KMS-11 (cell line): ENCODE measurements around the gene SREBF1.

Source experiments
- H2AFZ ChIP-seq: fragments of 200-600 bp; sonication (generic); 2 replicates; pipeline ENCODE4 v1.6.1; 2016; ENCODE audit warnings: antibody characterized with exemption, mixed run types, low read depth
- H3K27ac ChIP-seq: fragments of 200-600 bp; sonication (generic); 2 replicates; pipeline ENCODE4 v1.6.1; 2016; ENCODE audit warnings: mild to moderate bottlenecking, mixed run types
- H3K27me3 ChIP-seq: fragments of 200-600 bp; sonication (generic); 2 replicates; pipeline ENCODE4 v1.6.1; 2017; ENCODE audit warnings: mild to moderate bottlenecking, low read depth, mixed run types, moderate library complexity; ENCODE audit not compliant: insufficient read depth
- H3K36me3 ChIP-seq: fragments of 200-600 bp; sonication (generic); 2 replicates; pipeline ENCODE4 v1.6.1; 2017; ENCODE audit warnings: mild to moderate bottlenecking, mixed run types; ENCODE audit not compliant: insufficient read depth
- H3K4me1 ChIP-seq: fragments of 200-600 bp; sonication (generic); 2 replicates; pipeline ENCODE4 v1.6.1; 2016; ENCODE audit warnings: mild to moderate bottlenecking, low read depth, mixed run types; ENCODE audit not compliant: poor library complexity, severe bottlenecking
- H3K4me2 ChIP-seq: fragments of 200-600 bp; sonication (generic); 2 replicates; pipeline ENCODE4 v1.7.0; 2016; ENCODE audit warnings: mild to moderate bottlenecking, mixed run types
- H3K4me3 ChIP-seq: fragments of 200-600 bp; sonication (generic); IDR thresholded peaks from 2 replicates; pipeline ENCODE4 v1.6.1; 2017; ENCODE audit warnings: low read depth, low read length, mixed read lengths; ENCODE audit not compliant: insufficient read depth
- H3K79me2 ChIP-seq: fragments of 200-600 bp; sonication (generic); 2 replicates; pipeline ENCODE4 v1.6.1; 2016; ENCODE audit warnings: low read depth, mixed run types; ENCODE audit not compliant: insufficient read depth
- H3K9ac ChIP-seq: fragments of 200-600 bp; sonication (generic); 2 replicates; pipeline ENCODE4 v1.6.1; 2016; ENCODE audit warnings: mild to moderate bottlenecking, mixed run types
- H4K20me1 ChIP-seq: fragments of 200-600 bp; sonication (generic); 2 replicates; pipeline ENCODE4 v1.6.1; 2016; ENCODE audit warnings: mild to moderate bottlenecking, mixed run types; ENCODE audit not compliant: insufficient read depth
- CTCF ChIP-seq: fragments of 200-600 bp; sonication (generic); conservative IDR thresholded peaks from 2 replicates; pipeline ENCODE4 v1.6.1; 2017; ENCODE audit warnings: low read depth, mild to moderate bottlenecking, antibody characterized with exemption, low read length, moderate library complexity, mixed read lengths

SREBF1 gene

GRCh38 chr17:17870247-17870646 lies 33.5 kb upstream of the SREBF1 start:
- H3K79me2 ChIP-seq = no peaks in the 10 kb centered on the region
- H3K4me2 ChIP-seq = no peak overlapping the region
- H4K20me1 ChIP-seq = no peaks in the 10 kb centered on the region
- TF ChIP-seq CTCF = no peak
- H3K4me3 ChIP-seq = no peak overlapping the region
- no peaks in the 10 kb centered on the region for H3K27me3 ChIP-seq
- H3K27ac ChIP-seq = no peak overlapping the region
- H3K9ac ChIP-seq = no peak overlapping the region
- no peak overlapping the region for H2AFZ ChIP-seq
- no peaks in the 10 kb centered on the region for H3K4me1 ChIP-seq
- H3K36me3 ChIP-seq = no peaks in the 10 kb centered on the region

GRCh38 chr17:17868641-17869522 lies 32.1 kb upstream of the SREBF1 start:
- Histone ChIP-seq H3K9ac (no peak overlapping the region), H3K36me3 (no peaks in the 10 kb centered on the region), H3K27ac (no peak overlapping the region), H3K4me2 (no peak overlapping the region), H4K20me1 (no peaks in the 10 kb centered on the region), H3K4me1 (no peaks in the 10 kb centered on the region), H3K27me3 (no peaks in the 10 kb centered on the region), H3K4me3 (no peak overlapping the region), H2AFZ (no peak overlapping the region), H3K79me2 (no peaks in the 10 kb centered on the region)
- no peak for TF ChIP-seq CTCF

- H2AFZ ChIP-seq = no peak overlapping the region
- H3K36me3 ChIP-seq = no peaks in the 10 kb centered on the region
Observed at GRCh38 chr17:17866897-17867296, 30.1 kb upstream of the SREBF1 start.

GRCh38 chr17:17866425-17866824 lies 29.6 kb upstream of the SREBF1 start:
- Histone ChIP-seq H3K9ac (no peak overlapping the region), H3K4me3 (no peak overlapping the region), H3K27ac (no peak overlapping the region), H3K4me2 (no peak overlapping the region), H3K4me1 (no peaks in the 10 kb centered on the region), H3K79me2 (no peaks in the 10 kb centered on the region), H3K27me3 (no peaks in the 10 kb centered on the region), H3K36me3 (no peaks in the 10 kb centered on the region), H4K20me1 (no peaks in the 10 kb centered on the region), H2AFZ (no peak overlapping the region)
- TF ChIP-seq CTCF = no peak

More at GRCh38 chr17:17866897-17867296, 30.1 kb upstream of the SREBF1 start:
- no peak for TF ChIP-seq CTCF
- Histone ChIP-seq H3K9ac (no peak overlapping the region), H3K79me2 (no peaks in the 10 kb centered on the region), H3K27me3 (no peaks in the 10 kb centered on the region), H3K4me1 (no peaks in the 10 kb centered on the region), H4K20me1 (no peaks in the 10 kb centered on the region), H3K4me2 (no peak overlapping the region), H3K27ac (no peak overlapping the region), H3K4me3 (no peak overlapping the region)
